ENCODE results near the gene SLC25A10. TPM values are rescaled to one million over a fixed set of nuclear protein-coding genes. Genes with fewer than 3 reads are reported as not detected.

The SLC25A10 gene
- total RNA-seq, 1 donor from 2014 or later: 60.8 TPM

DNA sequence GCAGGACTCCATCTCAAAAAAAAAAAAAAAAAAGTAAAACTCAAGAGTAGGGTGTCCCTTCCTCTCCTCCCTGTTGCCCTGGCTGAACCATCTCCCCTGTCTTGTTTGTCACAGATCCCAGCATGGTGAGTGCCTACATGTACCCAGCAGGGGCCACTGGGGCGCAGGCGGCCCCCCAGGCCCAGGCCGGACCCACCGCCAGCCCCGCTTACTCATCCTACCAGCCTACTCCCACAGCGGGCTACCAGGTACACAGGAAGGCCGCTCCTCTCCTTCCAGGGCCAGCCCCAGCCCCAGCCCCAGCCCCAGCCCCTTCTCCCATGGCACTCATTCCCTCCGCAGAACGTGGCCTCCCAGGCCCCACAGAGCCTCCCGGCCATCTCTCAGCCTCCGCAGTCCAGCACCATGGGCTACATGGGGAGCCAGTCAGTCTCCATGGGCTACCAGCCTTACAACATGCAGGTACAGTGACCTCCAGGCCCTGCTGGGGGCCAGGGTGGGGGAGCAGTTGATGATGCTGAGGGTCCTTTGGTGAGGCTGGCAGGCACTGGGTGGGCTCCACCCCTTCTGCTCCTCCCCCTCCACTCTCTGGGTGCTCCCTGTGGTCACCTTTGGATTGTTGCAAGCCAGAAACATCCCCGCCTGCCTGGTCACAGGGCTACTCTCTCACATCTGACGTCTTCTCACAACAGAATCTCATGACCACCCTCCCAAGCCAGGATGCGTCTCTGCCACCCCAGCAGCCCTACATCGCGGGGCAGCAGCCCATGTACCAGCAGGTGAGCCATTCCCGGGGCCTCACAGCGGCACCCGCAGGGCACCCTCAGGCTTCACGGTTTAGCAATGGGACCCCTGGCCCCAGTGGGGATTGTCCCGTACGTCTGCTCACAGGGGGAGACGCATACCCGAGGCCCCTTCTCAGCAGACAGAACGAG, 11.5 kb upstream of the SLC25A10 start:
- Mint-ChIP-seq H3K4me1 (ENCODE audit: low read depth, unreplicated experiment) (peaks cover 2% of the 10 kb centered on the region), H3K27ac (ENCODE audit: unreplicated experiment) (no peak overlapping the region), H3K27me3 (ENCODE audit: unreplicated experiment) (peaks cover 5% of the 10 kb centered on the region), H3K9me3 (ENCODE audit: unreplicated experiment) (peaks cover 13% of the 10 kb centered on the region), H3K4me3 (ENCODE audit: unreplicated experiment) (peak overlapping the region; percentile 64), H3K36me3 (ENCODE audit: unreplicated experiment) (no peaks in the 10 kb centered on the region)
- DNase-seq: no peak
- TF ChIP-seq CTCF (IDR thresholded peaks at IDR 0.05; ENCODE audit: partially characterized antibody, unreplicated experiment): no peak

DNA sequence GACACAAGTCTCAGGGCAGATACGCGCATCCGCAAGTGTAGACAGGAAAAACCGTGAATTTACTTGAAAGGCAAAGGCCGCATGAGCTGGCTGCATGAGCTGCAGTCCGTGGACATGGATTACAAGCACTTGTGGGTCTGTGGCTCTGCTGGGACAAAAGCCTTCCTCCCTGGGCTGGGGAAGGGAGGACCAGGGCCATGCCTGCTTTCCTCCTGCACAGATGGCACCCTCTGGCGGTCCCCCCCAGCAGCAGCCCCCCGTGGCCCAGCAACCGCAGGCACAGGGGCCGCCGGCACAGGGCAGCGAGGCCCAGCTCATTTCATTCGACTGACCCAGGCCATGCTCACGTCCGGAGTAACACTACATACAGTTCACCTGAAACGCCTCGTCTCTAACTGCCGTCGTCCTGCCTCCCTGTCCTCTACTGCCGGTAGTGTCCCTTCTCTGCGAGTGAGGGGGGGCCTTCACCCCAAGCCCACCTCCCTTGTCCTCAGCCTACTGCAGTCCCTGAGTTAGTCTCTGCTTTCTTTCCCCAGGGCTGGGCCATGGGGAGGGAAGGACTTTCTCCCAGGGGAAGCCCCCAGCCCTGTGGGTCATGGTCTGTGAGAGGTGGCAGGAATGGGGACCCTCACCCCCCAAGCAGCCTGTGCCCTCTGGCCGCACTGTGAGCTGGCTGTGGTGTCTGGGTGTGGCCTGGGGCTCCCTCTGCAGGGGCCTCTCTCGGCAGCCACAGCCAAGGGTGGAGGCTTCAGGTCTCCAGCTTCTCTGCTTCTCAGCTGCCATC, 10.6 kb upstream of the SLC25A10 start:
- H3K4me1 Mint-ChIP-seq (ENCODE audit: low read depth, unreplicated experiment): peaks cover 2% of the 10 kb centered on the region
- peaks cover 13% of the 10 kb centered on the region for H3K9me3 Mint-ChIP-seq (ENCODE audit: unreplicated experiment)
- TF ChIP-seq CTCF (IDR thresholded peaks at IDR 0.05; ENCODE audit: partially characterized antibody, unreplicated experiment): no peak
- peaks cover 5% of the 10 kb centered on the region for H3K27me3 Mint-ChIP-seq (ENCODE audit: unreplicated experiment)
- H3K4me3 Mint-ChIP-seq (ENCODE audit: unreplicated experiment): peak overlapping the region; percentile 92
- no peak for DNase-seq
- H3K27ac Mint-ChIP-seq (ENCODE audit: unreplicated experiment): no peak overlapping the region
- no peaks in the 10 kb centered on the region for H3K36me3 Mint-ChIP-seq (ENCODE audit: unreplicated experiment)

GRCh38 chr17:81702934-81703746, 8.9 kb upstream of the SLC25A10 start, which contains the start of gene MRPL12:
Gene MRPL12, plus strand, starts transcription at chr17:81703367. Its CDS starts 135 bp downstream, at chr17:81703502.
- peak; percentile 46 for TF ChIP-seq CTCF (IDR thresholded peaks at IDR 0.05; ENCODE audit: partially characterized antibody, unreplicated experiment)
- peak; percentile 96 for DNase-seq
- Mint-ChIP-seq H3K27me3 (ENCODE audit: unreplicated experiment) (peaks cover 2% of the 10 kb centered on the region), H3K4me1 (ENCODE audit: low read depth, unreplicated experiment) (peaks cover 2% of the 10 kb centered on the region), H3K36me3 (ENCODE audit: unreplicated experiment) (no peaks in the 10 kb centered on the region), H3K4me3 (ENCODE audit: unreplicated experiment) (peak within 1 kb of the TSS; percentile 92), H3K9me3 (ENCODE audit: unreplicated experiment) (peaks cover 9% of the 10 kb centered on the region), H3K27ac (ENCODE audit: unreplicated experiment) (peak within 1 kb of the TSS; percentile 82)

DNA sequence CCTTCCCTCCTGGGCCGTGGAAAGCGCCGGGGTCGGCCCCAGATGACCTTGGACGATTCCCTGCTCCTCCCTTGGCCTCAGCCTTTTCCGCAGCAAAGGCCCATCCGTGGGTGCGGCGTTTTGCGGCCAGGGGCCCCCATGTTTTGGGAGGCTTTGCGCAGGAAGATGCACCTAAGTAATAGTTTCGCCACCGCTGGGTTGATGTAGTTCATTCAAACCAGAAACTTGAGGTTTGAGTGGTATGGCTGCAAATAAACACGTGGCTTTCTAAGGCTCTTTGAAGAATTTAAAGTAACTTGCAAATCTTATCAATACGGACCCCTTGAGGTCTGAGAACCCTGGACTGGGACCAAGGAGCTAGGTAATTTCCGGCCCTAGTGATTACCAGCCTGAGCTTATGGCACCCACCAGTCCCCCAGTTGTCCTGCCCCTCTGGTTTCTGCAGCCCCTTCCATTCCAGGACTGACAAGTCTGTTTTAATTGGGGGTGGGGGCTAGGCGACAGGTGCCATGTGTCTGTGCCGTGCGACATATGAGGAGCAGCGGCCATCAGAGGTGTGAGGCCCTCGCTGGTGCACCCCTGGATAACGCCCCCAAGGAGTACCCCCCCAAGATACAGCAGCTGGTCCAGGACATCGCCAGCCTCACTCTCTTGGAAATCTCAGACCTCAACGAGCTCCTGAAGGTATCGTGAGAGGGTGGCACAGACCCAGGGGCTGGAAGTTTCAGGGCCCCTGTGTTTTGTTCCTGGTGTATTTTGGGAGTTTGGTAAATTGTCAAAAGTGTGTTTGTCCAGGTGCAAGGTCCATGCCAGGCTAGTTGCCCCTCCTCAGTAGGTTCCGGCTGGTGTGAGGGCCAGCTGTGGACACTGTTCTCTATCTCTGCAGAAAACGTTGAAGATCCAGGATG, 8.1 kb upstream of the SLC25A10 start:
- no peak for TF ChIP-seq CTCF (IDR thresholded peaks at IDR 0.05; ENCODE audit: partially characterized antibody, unreplicated experiment)
- H3K27me3 Mint-ChIP-seq (ENCODE audit: unreplicated experiment): peaks cover 2% of the 10 kb centered on the region
- peaks cover 6% of the 10 kb centered on the region for H3K9me3 Mint-ChIP-seq (ENCODE audit: unreplicated experiment)
- H3K4me3 Mint-ChIP-seq (ENCODE audit: unreplicated experiment): peak overlapping the region; percentile 82
- H3K4me1 Mint-ChIP-seq (ENCODE audit: low read depth, unreplicated experiment): peaks cover 2% of the 10 kb centered on the region
- peak overlapping the region; percentile 28 for H3K27ac Mint-ChIP-seq (ENCODE audit: unreplicated experiment)
- H3K36me3 Mint-ChIP-seq (ENCODE audit: unreplicated experiment): no peaks in the 10 kb centered on the region
- no peak for DNase-seq

All from glutamatergic neuron (in vitro differentiated cells).